Measurements from ENCODE around the gene HPGD. TPM values are rescaled to one million over a fixed set of nuclear protein-coding genes. Genes with fewer than 3 reads are reported as not detected.
"Not testable (repeated sequence)": the region's sequence is repeated elsewhere in the genome, so short reads cannot be mapped to it uniquely, and the experiment has no call there.

The HPGD gene
- total and polyA plus RNA-seq, 4 donors: 1.6 to 89.7 (median 7.5) TPM

DNA sequence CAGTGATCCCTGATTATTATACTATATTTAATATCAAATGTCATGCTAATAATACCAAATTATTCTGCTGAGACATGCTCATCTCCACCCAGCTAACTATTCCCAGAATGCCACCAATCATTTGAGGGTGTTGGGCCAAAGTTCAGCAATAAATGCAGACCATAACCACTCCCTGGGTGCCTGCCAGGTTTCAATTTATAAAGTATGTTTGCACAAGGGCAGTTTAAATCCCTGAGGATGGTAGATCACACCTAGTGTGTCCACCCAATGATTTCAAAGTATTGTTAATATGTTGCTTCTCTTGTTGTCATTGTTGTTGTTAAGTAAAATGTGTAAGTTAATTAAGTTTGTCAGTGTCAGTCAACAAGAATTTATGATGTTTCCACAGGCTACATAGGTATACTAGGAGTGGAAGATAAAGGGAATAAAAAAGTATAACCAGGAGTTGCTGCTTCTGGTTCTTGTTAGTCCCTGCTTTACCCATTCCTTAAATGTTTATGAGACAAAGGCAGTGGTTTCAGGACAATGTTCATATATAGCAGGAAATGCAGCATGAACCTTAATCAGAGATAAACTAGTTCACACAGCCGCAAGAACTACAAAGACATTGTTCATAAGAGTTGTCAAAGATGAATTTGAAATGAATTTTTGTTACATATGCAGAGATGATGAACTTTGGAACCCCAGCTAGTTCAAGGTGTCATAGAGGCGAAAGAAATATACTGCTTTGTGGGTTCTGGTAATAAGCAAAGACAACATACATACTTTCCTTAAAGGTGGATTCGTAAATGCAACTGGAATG, 25.5 kb downstream of the HPGD start:
- no peak for ATAC-seq (ENCODE audit: low FRiP score)
- intact Hi-C loops (cut with DNase I): no loop called here
- 92% methylated on average over 3 of the region's 3 CpGs for WGBS, 2 donors
- Histone ChIP-seq H3K36me3 (ENCODE audit: control insufficient read depth in 1 of 2, insufficient read depth in 2 of 2, low read length in 1 of 2) (no peaks in the 10 kb centered on the region), H3K9me3 (ENCODE audit: control insufficient read depth, low read length) (no peaks in the 10 kb centered on the region), H3K27me3 (ENCODE audit: control insufficient read depth in 1 of 2, insufficient read depth in 2 of 2, low read length in 1 of 2) (no peaks in the 10 kb centered on the region), H3K4me3 (ENCODE audit: low read length in 2 of 2) (no peak overlapping the region), H3K4me1 (ENCODE audit: control insufficient read depth in 1 of 2, insufficient read depth in 2 of 2, low read length in 2 of 2) (no peaks in the 10 kb centered on the region), H3K27ac (ENCODE audit: low read depth in 1 of 2, low read length in 2 of 2) (no peak overlapping the region)
- DNase-seq: no peak

DNA sequence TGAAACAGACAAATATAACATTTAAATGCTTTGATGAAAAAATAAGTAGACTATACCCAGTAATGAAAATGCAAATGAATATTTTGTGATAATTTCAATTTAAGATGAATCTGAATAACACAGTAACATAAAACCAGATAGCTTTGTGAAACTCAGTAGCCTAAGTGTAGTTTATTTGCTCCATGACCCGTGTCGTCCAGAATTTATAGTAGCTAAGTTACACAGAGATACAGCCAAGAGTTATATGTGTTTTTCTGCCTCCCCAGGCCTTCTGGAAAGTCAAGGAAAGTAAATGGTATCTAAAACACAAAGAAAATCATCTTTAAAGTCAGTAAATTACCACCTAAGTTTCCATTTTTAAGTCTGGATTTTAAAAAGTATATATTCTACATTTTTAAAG, 26.7 kb downstream of the HPGD start:
- H3K36me3 ChIP-seq (ENCODE audit: control insufficient read depth in 1 of 2, insufficient read depth in 2 of 2, low read length in 1 of 2): no peaks in the 10 kb centered on the region
- 38 to 74% methylated on average over 2 of the region's 2 CpGs for WGBS, 2 donors
- intact Hi-C loops (cut with DNase I): no loop called here

GRCh38 chr4:174494726-174495125, 27.6 kb downstream of the HPGD start:
- Histone ChIP-seq H3K9me3 (ENCODE audit: control insufficient read depth, low read length) (no peaks in the 10 kb centered on the region), H3K4me3 (ENCODE audit: low read length in 2 of 2) (no peak overlapping the region), H3K36me3 (ENCODE audit: control insufficient read depth in 1 of 2, insufficient read depth in 2 of 2, low read length in 1 of 2) (no peaks in the 10 kb centered on the region), H3K27ac (ENCODE audit: low read depth in 1 of 2, low read length in 2 of 2) (no peak overlapping the region), H3K4me1 (ENCODE audit: control insufficient read depth in 1 of 2, insufficient read depth in 2 of 2, low read length in 2 of 2) (no peaks in the 10 kb centered on the region), H3K27me3 (ENCODE audit: control insufficient read depth in 1 of 2, insufficient read depth in 2 of 2, low read length in 1 of 2) (no peaks in the 10 kb centered on the region)
- ATAC-seq (ENCODE audit: low FRiP score) (no peak), DNase-seq (no peak)
- 73 to 78% methylated on average over 3 of the region's 3 CpGs for WGBS, 2 donors
- intact Hi-C loops (cut with DNase I): no loop called here

More for the DNA sequence above, 26.7 kb downstream of the HPGD start:
- DNase-seq (no peak), ATAC-seq (ENCODE audit: low FRiP score) (no peak)
- no peak overlapping the region for H3K27ac ChIP-seq (ENCODE audit: low read depth in 1 of 2, low read length in 2 of 2)
- H3K27me3 ChIP-seq (ENCODE audit: control insufficient read depth in 1 of 2, insufficient read depth in 2 of 2, low read length in 1 of 2): no peaks in the 10 kb centered on the region
- H3K9me3 ChIP-seq (ENCODE audit: control insufficient read depth, low read length): no peaks in the 10 kb centered on the region
- H3K4me3 ChIP-seq (ENCODE audit: low read length in 2 of 2): no peak overlapping the region
- H3K4me1 ChIP-seq (ENCODE audit: control insufficient read depth in 1 of 2, insufficient read depth in 2 of 2, low read length in 2 of 2): no peaks in the 10 kb centered on the region

- no peaks in the 10 kb centered on the region for H3K9me3 ChIP-seq (ENCODE audit: control insufficient read depth, low read length)
- no peak for ATAC-seq (ENCODE audit: low FRiP score)
- H3K27me3 ChIP-seq (ENCODE audit: control insufficient read depth in 1 of 2, insufficient read depth in 2 of 2, low read length in 1 of 2): no peaks in the 10 kb centered on the region
- no peaks in the 10 kb centered on the region for H3K4me1 ChIP-seq (ENCODE audit: control insufficient read depth in 1 of 2, insufficient read depth in 2 of 2, low read length in 2 of 2)
- no peak for DNase-seq
- H3K27ac ChIP-seq (ENCODE audit: low read depth in 1 of 2, low read length in 2 of 2): no peak overlapping the region
- H3K4me3 ChIP-seq (ENCODE audit: low read length in 2 of 2): no peak overlapping the region
- H3K36me3 ChIP-seq (ENCODE audit: control insufficient read depth in 1 of 2, insufficient read depth in 2 of 2, low read length in 1 of 2): no peaks in the 10 kb centered on the region
- intact Hi-C loops (cut with DNase I): no loop called here
Measured at GRCh38 chr4:174494146-174494545, 28.1 kb downstream of the HPGD start.

- Histone ChIP-seq H3K27ac (ENCODE audit: low read depth in 1 of 2, low read length in 2 of 2) (no peak overlapping the region), H3K9me3 (ENCODE audit: control insufficient read depth, low read length) (no peaks in the 10 kb centered on the region), H3K4me3 (ENCODE audit: low read length in 2 of 2) (no peak overlapping the region), H3K4me1 (ENCODE audit: control insufficient read depth in 1 of 2, insufficient read depth in 2 of 2, low read length in 2 of 2) (no peaks in the 10 kb centered on the region), H3K36me3 (ENCODE audit: control insufficient read depth in 1 of 2, insufficient read depth in 2 of 2, low read length in 1 of 2) (no peaks in the 10 kb centered on the region), H3K27me3 (ENCODE audit: control insufficient read depth in 1 of 2, insufficient read depth in 2 of 2, low read length in 1 of 2) (no peaks in the 10 kb centered on the region)
- intact Hi-C loops (cut with DNase I): no loop called here
- ATAC-seq (ENCODE audit: low FRiP score): no peak
- DNase-seq: no peak
- 1 to 8% methylated on average over 3 of the region's 3 CpGs for WGBS, 2 donors
Measured at GRCh38 chr4:174490451-174490961, 31.8 kb downstream of the HPGD start.

DNA sequence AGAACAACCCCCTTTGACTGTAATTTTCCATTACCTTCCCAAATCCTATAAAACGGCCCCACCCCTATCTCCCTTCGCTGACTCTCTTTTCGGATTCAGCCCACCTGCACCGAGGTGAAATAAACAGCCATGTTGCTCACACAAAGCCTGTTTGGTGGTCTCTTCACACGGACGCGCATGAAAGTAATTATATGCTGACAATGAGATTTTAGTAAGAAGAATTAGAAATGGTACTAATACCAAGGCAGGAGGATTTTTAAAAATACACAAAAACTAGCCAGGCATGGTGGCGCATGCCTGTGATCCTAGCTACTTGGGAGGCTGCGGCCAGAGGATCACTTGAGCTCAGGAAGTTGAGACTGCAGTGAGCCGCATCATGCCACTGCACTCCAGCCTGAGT, 33.9 kb downstream of the HPGD start:
- H3K27me3 ChIP-seq (ENCODE audit: control insufficient read depth in 1 of 2, insufficient read depth in 2 of 2, low read length in 1 of 2); intact Hi-C loops (cut with DNase I); ATAC-seq (ENCODE audit: low FRiP score); H3K27ac ChIP-seq (ENCODE audit: low read depth in 1 of 2, low read length in 2 of 2); H3K4me3 ChIP-seq (ENCODE audit: low read length in 2 of 2); DNase-seq; H3K9me3 ChIP-seq (ENCODE audit: control insufficient read depth, low read length); H3K36me3 ChIP-seq (ENCODE audit: control insufficient read depth in 1 of 2, insufficient read depth in 2 of 2, low read length in 1 of 2); H3K4me1 ChIP-seq (ENCODE audit: control insufficient read depth in 1 of 2, insufficient read depth in 2 of 2, low read length in 2 of 2): not testable (repeated sequence)
- 97 to 98% methylated on average over 10 of the region's 10 CpGs for WGBS, 2 donors

DNA sequence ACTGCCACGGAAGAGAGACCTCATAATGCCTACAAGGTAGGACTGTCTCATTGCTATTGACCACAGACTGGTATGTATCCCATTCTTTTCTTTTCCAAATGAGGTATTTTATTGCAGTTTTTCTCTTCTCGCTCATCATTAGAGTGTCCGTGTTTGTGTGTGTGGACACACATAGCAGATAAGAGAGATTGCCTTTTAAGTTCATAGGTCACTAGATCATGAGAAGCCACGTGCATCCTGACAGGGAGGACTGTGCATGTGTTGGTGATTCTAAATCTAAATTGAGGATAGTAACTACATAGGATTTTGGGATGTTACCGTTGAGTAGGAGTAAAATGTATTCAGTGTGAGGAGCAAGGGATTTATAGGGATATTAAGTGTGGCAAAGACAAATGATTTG, 37.3 kb downstream of the HPGD start:
- H3K4me1 ChIP-seq (ENCODE audit: control insufficient read depth in 1 of 2, insufficient read depth in 2 of 2, low read length in 2 of 2): no peaks in the 10 kb centered on the region
- no peak overlapping the region for H3K4me3 ChIP-seq (ENCODE audit: low read length in 2 of 2)
- ATAC-seq (ENCODE audit: low FRiP score) (no peak), DNase-seq (no peak)
- intact Hi-C loops (cut with DNase I): no loop called here
- H3K27me3 ChIP-seq (ENCODE audit: control insufficient read depth in 1 of 2, insufficient read depth in 2 of 2, low read length in 1 of 2): no peaks in the 10 kb centered on the region
- H3K27ac ChIP-seq (ENCODE audit: low read depth in 1 of 2, low read length in 2 of 2): no peak overlapping the region
- no peaks in the 10 kb centered on the region for H3K36me3 ChIP-seq (ENCODE audit: control insufficient read depth in 1 of 2, insufficient read depth in 2 of 2, low read length in 1 of 2)
- WGBS, 2 donors: 89 to 90% methylated on average over 5 of the region's 5 CpGs
- H3K9me3 ChIP-seq (ENCODE audit: control insufficient read depth, low read length): no peaks in the 10 kb centered on the region

GRCh38 chr4:174483792-174484191, 38.5 kb downstream of the HPGD start:
- no peaks in the 10 kb centered on the region for H3K27me3 ChIP-seq (ENCODE audit: control insufficient read depth in 1 of 2, insufficient read depth in 2 of 2, low read length in 1 of 2)
- WGBS, 2 donors: 81 to 82% methylated on average over 3 of the region's 3 CpGs
- H3K27ac ChIP-seq (ENCODE audit: low read depth in 1 of 2, low read length in 2 of 2): no peak overlapping the region
- DNase-seq (no peak), ATAC-seq (ENCODE audit: low FRiP score) (no peak)
- H3K4me3 ChIP-seq (ENCODE audit: low read length in 2 of 2): no peak overlapping the region
- H3K36me3 ChIP-seq (ENCODE audit: control insufficient read depth in 1 of 2, insufficient read depth in 2 of 2, low read length in 1 of 2): no peaks in the 10 kb centered on the region
- no peaks in the 10 kb centered on the region for H3K4me1 ChIP-seq (ENCODE audit: control insufficient read depth in 1 of 2, insufficient read depth in 2 of 2, low read length in 2 of 2)
- H3K9me3 ChIP-seq (ENCODE audit: control insufficient read depth, low read length): no peaks in the 10 kb centered on the region
- intact Hi-C loops (cut with DNase I): no loop called here

DNA sequence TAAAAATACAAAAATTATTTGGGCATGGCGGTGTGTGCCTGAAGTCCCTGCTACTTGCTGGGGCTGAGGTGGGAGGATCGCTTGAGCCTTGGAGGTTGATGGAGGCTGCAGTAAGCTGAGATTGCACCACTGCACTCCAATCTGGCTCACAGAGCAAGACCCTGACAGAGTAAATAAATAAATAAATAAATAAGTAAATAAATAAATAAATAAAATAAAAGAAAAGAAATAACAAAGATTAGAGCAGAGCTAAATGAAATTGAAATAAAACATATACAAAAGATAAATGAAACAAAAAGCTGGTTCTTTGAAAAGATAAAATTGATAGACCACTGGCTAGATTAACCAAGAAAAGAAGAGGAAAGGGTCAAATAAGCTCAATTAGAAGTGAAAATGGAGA, 43.1 kb downstream of the HPGD start:
- H3K9me3 ChIP-seq (ENCODE audit: control insufficient read depth, low read length): no peaks in the 10 kb centered on the region
- no peak overlapping the region for H3K27ac ChIP-seq (ENCODE audit: low read depth in 1 of 2, low read length in 2 of 2)
- no peak overlapping the region for H3K4me3 ChIP-seq (ENCODE audit: low read length in 2 of 2)
- DNase-seq (no peak), ATAC-seq (ENCODE audit: low FRiP score) (no peak)
- H3K36me3 ChIP-seq (ENCODE audit: control insufficient read depth in 1 of 2, insufficient read depth in 2 of 2, low read length in 1 of 2): no peaks in the 10 kb centered on the region
- H3K4me1 ChIP-seq (ENCODE audit: control insufficient read depth in 1 of 2, insufficient read depth in 2 of 2, low read length in 2 of 2): no peaks in the 10 kb centered on the region
- intact Hi-C loops (cut with DNase I): no loop called here
- no peaks in the 10 kb centered on the region for H3K27me3 ChIP-seq (ENCODE audit: control insufficient read depth in 1 of 2, insufficient read depth in 2 of 2, low read length in 1 of 2)
- 99 to 100% methylated on average over 2 of the region's 2 CpGs for WGBS, 2 donors

Measured in aorta (tissue), 5 donors.